SU-DHL-6 (cell line): ENCODE results near the gene ITGA1.

Experiments used
- H2AFZ ChIP-seq: fragments of 200-600 bp; sonication (generic); 2 replicates; pipeline ENCODE4 v1.6.1; 2014; ENCODE audit warnings: low read depth, mild to moderate bottlenecking, moderate library complexity, mixed read lengths, antibody characterized with exemption, low read length; ENCODE audit not compliant: severe bottlenecking
- H3F3A ChIP-seq: fragments of 200-600 bp; shearing (Covaris generic); 2 replicates; pipeline ENCODE4 v1.6.0; 2016; ENCODE audit warnings: antibody characterized with exemption, mild to moderate bottlenecking; ENCODE audit not compliant: insufficient read depth
- H3K27ac ChIP-seq: fragments of 200-600 bp; sonication (generic); 2 replicates; pipeline ENCODE4 v1.5.1; 2016; ENCODE audit warnings: low read depth, mild to moderate bottlenecking, low read length, moderate library complexity, mixed read lengths
- H3K27me3 ChIP-seq: fragments of 200-600 bp; sonication (generic), shearing (Covaris generic); 2 replicates; pipeline ENCODE4 v1.6.0; 2014; ENCODE audit warnings: mild to moderate bottlenecking, low read length
- H3K36me3 ChIP-seq: fragments of 200-600 bp; sonication (generic); 2 replicates; pipeline ENCODE4 v1.6.1; 2014; ENCODE audit warnings: mild to moderate bottlenecking, low read length, mixed read lengths
- H3K4me2 ChIP-seq: fragments of 300-600, 200-600 bp; shearing (Covaris generic), sonication (generic); 2 replicates; pipeline ENCODE4 v1.6.0; 2014; ENCODE audit warnings: low read length, low read depth, mild to moderate bottlenecking; ENCODE audit not compliant: poor library complexity, severe bottlenecking
- H3K4me3 ChIP-seq: fragments of 200-600 bp; sonication (generic); 2 replicates; pipeline ENCODE4 v1.5.1; 2014; ENCODE audit warnings: antibody characterized with exemption, low read length, mild to moderate bottlenecking, mixed read lengths; ENCODE audit not compliant: insufficient read depth, poor library complexity, severe bottlenecking
- H3K79me2 ChIP-seq: fragments of 200-600 bp; sonication (generic); 2 replicates; pipeline ENCODE4 v1.6.1; 2014; ENCODE audit warnings: mild to moderate bottlenecking, low read length, moderate library complexity; ENCODE audit not compliant: insufficient read depth
- H3K9ac ChIP-seq: fragments of 200-600 bp; sonication (generic); 2 replicates; pipeline ENCODE4 v1.7.0; 2014; ENCODE audit warnings: mild to moderate bottlenecking, low read length
- H3K9me2 ChIP-seq: fragments of 200-600 bp; sonication (generic); replicated peaks from 2 replicates; pipeline ENCODE4 v1.6.1; 2014; ENCODE audit warnings: low read length; ENCODE audit not compliant: insufficient read depth
- H3K9me3 ChIP-seq: fragments of 200-600 bp; sonication (generic); 2 replicates; pipeline ENCODE4 v1.6.1; 2014; ENCODE audit warnings: low read length, mixed read lengths; ENCODE audit not compliant: insufficient read depth
- H4K20me1 ChIP-seq: fragments of 200-600 bp; sonication (generic); 2 replicates; pipeline ENCODE4 v1.6.1; 2014; ENCODE audit warnings: low read depth, mild to moderate bottlenecking, antibody characterized with exemption, low read length, moderate library complexity, mixed read lengths
- EZH2phosphoT487 ChIP-seq: fragments of 200-600 bp; sonication (generic), shearing (Covaris generic); conservative IDR thresholded peaks from 2 replicates; pipeline ENCODE4 v1.6.1; 2018; ENCODE audit warnings: mild to moderate bottlenecking, antibody characterized with exemption, low read length, moderate library complexity, mixed read lengths
- TF ChIP-seq, protein P1 (sequence below): fragments of 200-600 bp; sonication (generic); IDR thresholded peaks from one replicate; pipeline ENCODE4 v1.5.1; 2017; ENCODE audit warnings: antibody characterized with exemption, mild to moderate bottlenecking, low read length, moderate library complexity; ENCODE audit not compliant: insufficient read depth, poor library complexity, severe bottlenecking

Gene ITGA1

DNA sequence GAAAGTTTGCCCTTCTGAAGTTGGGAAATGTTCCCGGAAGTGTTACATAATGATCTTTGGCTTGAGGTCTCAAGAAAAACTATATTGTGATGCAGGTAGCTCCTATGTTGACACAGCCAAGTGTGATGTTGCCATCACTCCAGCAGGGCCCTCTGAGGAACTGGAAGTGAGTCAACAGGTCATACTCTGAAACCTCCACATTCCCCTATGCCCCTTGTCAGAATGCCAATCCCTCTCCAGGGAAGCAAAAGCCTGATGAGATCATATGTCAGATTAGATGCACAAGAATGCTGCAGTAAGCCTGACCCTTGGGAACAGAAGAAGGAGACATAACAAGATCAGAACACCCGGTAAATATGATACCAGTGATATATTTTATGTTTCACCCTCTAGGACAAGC, 134.7 kb downstream of the ITGA1 start:
- no peak overlapping the region for H3K4me3 ChIP-seq
- no peaks in the 10 kb centered on the region for H3K27me3 ChIP-seq
- H2AFZ ChIP-seq = no peak overlapping the region
- TF ChIP-seq, protein P1, sequence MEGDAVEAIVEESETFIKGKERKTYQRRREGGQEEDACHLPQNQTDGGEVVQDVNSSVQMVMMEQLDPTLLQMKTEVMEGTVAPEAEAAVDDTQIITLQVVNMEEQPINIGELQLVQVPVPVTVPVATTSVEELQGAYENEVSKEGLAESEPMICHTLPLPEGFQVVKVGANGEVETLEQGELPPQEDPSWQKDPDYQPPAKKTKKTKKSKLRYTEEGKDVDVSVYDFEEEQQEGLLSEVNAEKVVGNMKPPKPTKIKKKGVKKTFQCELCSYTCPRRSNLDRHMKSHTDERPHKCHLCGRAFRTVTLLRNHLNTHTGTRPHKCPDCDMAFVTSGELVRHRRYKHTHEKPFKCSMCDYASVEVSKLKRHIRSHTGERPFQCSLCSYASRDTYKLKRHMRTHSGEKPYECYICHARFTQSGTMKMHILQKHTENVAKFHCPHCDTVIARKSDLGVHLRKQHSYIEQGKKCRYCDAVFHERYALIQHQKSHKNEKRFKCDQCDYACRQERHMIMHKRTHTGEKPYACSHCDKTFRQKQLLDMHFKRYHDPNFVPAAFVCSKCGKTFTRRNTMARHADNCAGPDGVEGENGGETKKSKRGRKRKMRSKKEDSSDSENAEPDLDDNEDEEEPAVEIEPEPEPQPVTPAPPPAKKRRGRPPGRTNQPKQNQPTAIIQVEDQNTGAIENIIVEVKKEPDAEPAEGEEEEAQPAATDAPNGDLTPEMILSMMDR = no peak
- no peak for TF ChIP-seq EZH2phosphoT487
- no peaks in the 10 kb centered on the region for H3K79me2 ChIP-seq
- no peak overlapping the region for H3K9ac ChIP-seq
- H4K20me1 ChIP-seq = no peaks in the 10 kb centered on the region
- no peaks in the 10 kb centered on the region for H3F3A ChIP-seq
- H3K4me2 ChIP-seq = no peak overlapping the region
- H3K9me3 ChIP-seq = no peaks in the 10 kb centered on the region
- H3K9me2 ChIP-seq = no peaks in the 10 kb centered on the region
- H3K36me3 ChIP-seq = no peaks in the 10 kb centered on the region
- H3K27ac ChIP-seq = no peak overlapping the region

DNA sequence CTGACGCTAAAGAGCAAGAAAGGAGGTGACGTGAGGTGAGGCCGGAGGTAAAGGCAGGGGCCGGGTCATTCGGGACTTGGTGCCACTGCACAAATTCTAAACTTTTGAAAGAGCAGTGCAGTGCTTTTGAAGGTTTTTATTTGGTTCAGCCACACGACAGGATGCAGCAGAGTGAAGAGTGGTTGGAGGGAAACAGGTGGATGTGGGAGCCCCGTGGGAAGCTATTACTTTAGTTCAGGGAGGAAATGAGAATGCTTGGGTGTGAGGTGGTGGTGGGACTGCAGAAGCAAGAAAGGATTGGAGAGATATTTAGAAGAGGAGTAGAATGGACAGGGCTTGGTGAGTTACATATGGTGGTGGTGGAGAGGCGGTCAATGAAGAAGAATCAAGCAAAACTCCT, 136.7 kb downstream of the ITGA1 start:
- H3K9me2 ChIP-seq = no peaks in the 10 kb centered on the region
- no peaks in the 10 kb centered on the region for H3F3A ChIP-seq
- H3K4me3 ChIP-seq = no peak overlapping the region
- no peaks in the 10 kb centered on the region for H3K79me2 ChIP-seq
- H3K27me3 ChIP-seq = no peaks in the 10 kb centered on the region
- no peak overlapping the region for H3K27ac ChIP-seq
- H3K4me2 ChIP-seq = no peak overlapping the region
- H3K9ac ChIP-seq = no peak overlapping the region
- no peaks in the 10 kb centered on the region for H3K36me3 ChIP-seq
- no peaks in the 10 kb centered on the region for H4K20me1 ChIP-seq
- no peak for TF ChIP-seq EZH2phosphoT487
- TF ChIP-seq, protein P1 = no peak
- no peak overlapping the region for H2AFZ ChIP-seq
- no peaks in the 10 kb centered on the region for H3K9me3 ChIP-seq

DNA sequence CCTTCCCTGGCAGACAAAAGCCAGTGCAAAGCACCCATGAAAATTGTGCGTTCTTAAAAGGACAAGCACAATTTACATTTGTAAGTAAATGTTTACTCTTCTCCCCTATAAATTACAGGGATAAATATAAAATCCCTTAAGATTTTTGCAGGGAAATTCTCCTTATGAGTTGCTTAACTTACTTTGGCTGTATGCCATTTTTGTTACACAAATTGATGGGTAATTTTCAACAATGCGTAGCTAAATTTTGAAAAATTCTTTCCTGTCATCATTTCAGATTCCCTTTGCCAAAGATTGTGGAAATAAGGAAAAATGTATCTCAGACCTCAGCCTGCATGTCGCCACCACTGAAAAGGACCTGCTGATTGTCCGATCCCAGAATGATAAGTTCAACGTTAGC, 137.3 kb downstream of the ITGA1 start:
- TF ChIP-seq, protein P1 = no peak
- no peak for TF ChIP-seq EZH2phosphoT487
- no peak overlapping the region for H3K27ac ChIP-seq
- no peaks in the 10 kb centered on the region for H4K20me1 ChIP-seq
- H3K4me3 ChIP-seq = no peak overlapping the region
- no peaks in the 10 kb centered on the region for H3K27me3 ChIP-seq
- no peaks in the 10 kb centered on the region for H3K36me3 ChIP-seq
- no peaks in the 10 kb centered on the region for H3K9me3 ChIP-seq
- no peaks in the 10 kb centered on the region for H3K79me2 ChIP-seq
- no peaks in the 10 kb centered on the region for H3F3A ChIP-seq
- H2AFZ ChIP-seq = no peak overlapping the region
- H3K9me2 ChIP-seq = no peaks in the 10 kb centered on the region
- no peak overlapping the region for H3K4me2 ChIP-seq
- no peak overlapping the region for H3K9ac ChIP-seq
